Upper lobe of left lung (tissue), 4 donors: ENCODE data around the gene CDT1.

Experiments
- POLR2A ChIP-seq, 4 donors: fragments of 450-650 bp; IDR thresholded peaks; one replicate each; pipeline ENCODE4 v1.5.1; 2016 to 2017; ENCODE audit warnings: antibody characterized with exemption in 4 of 4, mild to moderate bottlenecking in 2 of 4
- POLR2AphosphoS5 ChIP-seq, 2 donors: sonication (generic); formaldehyde crosslinking; IDR thresholded peaks; one replicate each; pipeline ENCODE4 v1.5.1; 2017; ENCODE audit warnings: antibody characterized with exemption in 2 of 2
- TF ChIP-seq, protein P1 (sequence below), 6 experiments: fragments of 450-650 bp in 4 of 6; fragments of 200-600 bp in 2 of 6; sonication (generic) in 2 of 6; IDR thresholded peaks; one replicate each; pipeline ENCODE4 v1.5.1; 2016 to 2019; ENCODE audit warnings: antibody characterized with exemption in 6 of 6

DNA sequence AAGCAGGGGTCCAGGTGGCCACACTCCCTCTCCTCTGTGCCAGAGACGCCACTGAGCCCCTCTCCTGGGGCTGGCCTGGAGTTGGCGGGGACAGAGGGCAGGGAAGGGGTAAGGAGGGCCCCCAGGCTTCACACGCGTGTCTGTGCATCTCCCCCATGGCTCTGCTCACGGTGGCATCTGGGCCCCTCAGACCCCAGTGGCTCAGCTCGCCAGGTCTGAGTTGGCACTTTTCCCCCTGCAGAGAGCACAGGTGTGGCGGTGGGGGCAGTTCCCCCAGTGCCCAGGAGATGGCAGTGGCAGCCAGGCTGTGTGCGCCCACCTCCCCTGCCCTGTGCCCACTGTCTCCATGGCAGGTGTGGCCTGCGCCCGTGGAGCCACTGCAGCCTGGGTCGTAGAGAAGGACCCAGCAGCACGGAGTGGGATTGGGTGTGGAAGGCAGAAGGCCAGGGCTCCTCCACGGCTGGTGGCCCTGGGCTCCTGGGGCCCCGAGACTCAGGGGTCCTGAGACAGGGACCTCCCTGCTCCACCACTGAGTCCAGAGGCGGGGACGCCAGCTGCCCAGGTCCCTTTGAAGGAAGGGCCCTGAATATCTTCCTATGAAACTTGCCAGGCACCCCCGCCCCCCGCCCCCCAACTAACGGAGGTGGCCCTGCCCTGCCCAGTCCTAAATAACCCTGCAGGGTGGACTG lies 12.5 kb downstream of the CDT1 start:
- TF ChIP-seq, protein P1, sequence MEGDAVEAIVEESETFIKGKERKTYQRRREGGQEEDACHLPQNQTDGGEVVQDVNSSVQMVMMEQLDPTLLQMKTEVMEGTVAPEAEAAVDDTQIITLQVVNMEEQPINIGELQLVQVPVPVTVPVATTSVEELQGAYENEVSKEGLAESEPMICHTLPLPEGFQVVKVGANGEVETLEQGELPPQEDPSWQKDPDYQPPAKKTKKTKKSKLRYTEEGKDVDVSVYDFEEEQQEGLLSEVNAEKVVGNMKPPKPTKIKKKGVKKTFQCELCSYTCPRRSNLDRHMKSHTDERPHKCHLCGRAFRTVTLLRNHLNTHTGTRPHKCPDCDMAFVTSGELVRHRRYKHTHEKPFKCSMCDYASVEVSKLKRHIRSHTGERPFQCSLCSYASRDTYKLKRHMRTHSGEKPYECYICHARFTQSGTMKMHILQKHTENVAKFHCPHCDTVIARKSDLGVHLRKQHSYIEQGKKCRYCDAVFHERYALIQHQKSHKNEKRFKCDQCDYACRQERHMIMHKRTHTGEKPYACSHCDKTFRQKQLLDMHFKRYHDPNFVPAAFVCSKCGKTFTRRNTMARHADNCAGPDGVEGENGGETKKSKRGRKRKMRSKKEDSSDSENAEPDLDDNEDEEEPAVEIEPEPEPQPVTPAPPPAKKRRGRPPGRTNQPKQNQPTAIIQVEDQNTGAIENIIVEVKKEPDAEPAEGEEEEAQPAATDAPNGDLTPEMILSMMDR (IDR thresholded peaks at IDR 0.05): peak; percentile 62 to 84 (median 69)
- TF ChIP-seq POLR2A (IDR thresholded peaks at IDR 0.05): no peak
- TF ChIP-seq POLR2AphosphoS5 (IDR thresholded peaks at IDR 0.05): no peak
